Skeletal muscle tissue (tissue), 4 donors: Measurements from ENCODE around the gene MEIS1. TPM values are rescaled to one million over a fixed set of nuclear protein-coding genes. Genes with fewer than 3 reads are reported as not detected.
A peak's percentile ranks its signal among the peaks of the same experiment; 100 is the strongest.

Experiments used
- H3K27ac ChIP-seq: one replicate; pipeline ENCODE4 v1.7.0; 2013; ENCODE audit warnings: mild to moderate bottlenecking, low read depth, low read length, inconsistent platforms
- H3K27me3 ChIP-seq, 3 donors: one replicate each; pipeline ENCODE4 v1.7.0; 2013; ENCODE audit warnings: low read length in 3 of 3; ENCODE audit not compliant: control insufficient read depth in 3 of 3, insufficient read depth in 3 of 3
- H3K36me3 ChIP-seq, 3 donors: one replicate each; pipeline ENCODE4 v1.7.0; 2013; ENCODE audit warnings: low read length in 3 of 3; ENCODE audit not compliant: control insufficient read depth in 3 of 3, insufficient read depth in 3 of 3
- H3K4me1 ChIP-seq, 3 donors: one replicate each; pipeline ENCODE4 v1.7.0; 2013; ENCODE audit warnings: low read length in 3 of 3, mild to moderate bottlenecking in 3 of 3; ENCODE audit not compliant: control insufficient read depth in 3 of 3, insufficient read depth in 3 of 3
- H3K4me3 ChIP-seq, 3 donors: one replicate each; pipeline ENCODE4 v1.7.0; 2013; ENCODE audit warnings: low read length in 3 of 3
- H3K9ac ChIP-seq, 3 donors: one replicate each; pipeline ENCODE4 v1.7.0; 2013; ENCODE audit warnings: low read length in 3 of 3, mild to moderate bottlenecking in 3 of 3, moderate library complexity in 2 of 3, low read depth in 1 of 3
- H3K9me3 ChIP-seq, 3 donors: one replicate each; pipeline ENCODE4 v1.7.0; 2013; ENCODE audit warnings: low read length in 3 of 3; ENCODE audit not compliant: control insufficient read depth in 3 of 3
- total RNA-seq: library from RNA; depleted of rRNA; stranded (reverse); fragments of >200 nt; gene quantifications from one replicate; pipeline ENCODE4 v1.2.3, GENCODE V29; 2014
- donor health status: Osteomylitis.

The MEIS1 gene
- total RNA-seq, 1 donor from 2014 or later: 13.6 TPM

GRCh38 chr2:66545258-66545657, 110.3 kb downstream of the MEIS1 start:
- Histone ChIP-seq H3K27ac (no peak overlapping the region), H3K36me3 (peaks cover 0 to 6% (median 0%) of the 10 kb centered on the region in 3 donors), H3K9me3 (no peaks in the 10 kb centered on the region), H3K4me1 (no peaks in the 10 kb centered on the region), H3K9ac (no peak overlapping the region), H3K27me3 (no peaks in the 10 kb centered on the region), H3K4me3 (no peak overlapping the region)

GRCh38 chr2:66547118-66547517, 112.2 kb downstream of the MEIS1 start:
- Histone ChIP-seq H3K27ac (no peak overlapping the region), H3K27me3 (no peaks in the 10 kb centered on the region), H3K9me3 (no peaks in the 10 kb centered on the region), H3K4me1 (no peaks in the 10 kb centered on the region), H3K9ac (no peak overlapping the region), H3K4me3 (no peak overlapping the region), H3K36me3 (peaks cover 0 to 6% (median 0%) of the 10 kb centered on the region in 3 donors)

GRCh38 chr2:66547887-66548286, 113.0 kb downstream of the MEIS1 start:
- Histone ChIP-seq H3K9me3 (no peaks in the 10 kb centered on the region), H3K27ac (no peak overlapping the region), H3K4me3 (no peak overlapping the region)

GRCh38 chr2:66548422-66548821, 113.5 kb downstream of the MEIS1 start:
- H3K36me3 ChIP-seq: peaks cover 0 to 6% (median 0%) of the 10 kb centered on the region in 3 donors
- H3K4me3 ChIP-seq: no peak overlapping the region
- H3K4me1 ChIP-seq: no peaks in the 10 kb centered on the region
- no peak overlapping the region for H3K9ac ChIP-seq
- H3K27ac ChIP-seq: no peak overlapping the region
- H3K9me3 ChIP-seq: no peaks in the 10 kb centered on the region
- H3K27me3 ChIP-seq: no peaks in the 10 kb centered on the region

More at GRCh38 chr2:66547887-66548286, 113.0 kb downstream of the MEIS1 start:
- Histone ChIP-seq H3K9ac (no peak overlapping the region), H3K4me1 (no peaks in the 10 kb centered on the region), H3K27me3 (no peaks in the 10 kb centered on the region), H3K36me3 (peaks cover 0 to 6% (median 0%) of the 10 kb centered on the region in 3 donors)

GRCh38 chr2:66550826-66551225, 115.9 kb downstream of the MEIS1 start:
- Histone ChIP-seq H3K27ac (no peak overlapping the region), H3K9ac (no peak overlapping the region), H3K36me3 (peaks cover 0 to 6% (median 0%) of the 10 kb centered on the region in 3 donors), H3K4me1 (peaks cover 0 to 2% (median 0%) of the 10 kb centered on the region in 3 donors), H3K4me3 (no peak overlapping the region), H3K9me3 (no peaks in the 10 kb centered on the region), H3K27me3 (no peaks in the 10 kb centered on the region)

GRCh38 chr2:66553370-66553769, 118.4 kb downstream of the MEIS1 start:
- peaks cover 0 to 2% (median 0%) of the 10 kb centered on the region in 3 donors for H3K4me1 ChIP-seq
- no peak overlapping the region for H3K4me3 ChIP-seq
- H3K36me3 ChIP-seq: peaks cover 0 to 3% (median 0%) of the 10 kb centered on the region in 3 donors
- no peaks in the 10 kb centered on the region for H3K9me3 ChIP-seq
- no peak overlapping the region for H3K9ac ChIP-seq
- no peaks in the 10 kb centered on the region for H3K27me3 ChIP-seq
- H3K27ac ChIP-seq: no peak overlapping the region

- Histone ChIP-seq H3K27ac (no peak overlapping the region), H3K36me3 (no peaks in the 10 kb centered on the region), H3K4me1 (peaks cover 0 to 2% (median 0%) of the 10 kb centered on the region in 3 donors), H3K9me3 (no peaks in the 10 kb centered on the region), H3K9ac (peak overlapping the region in 2 of 3 donors; percentile 35 to 71), H3K4me3 (peak overlapping the region; percentile 10 to 72 (median 49)), H3K27me3 (no peaks in the 10 kb centered on the region)
Measured at GRCh38 chr2:66555091-66555490, 120.2 kb downstream of the MEIS1 start.

- Histone ChIP-seq H3K27ac (no peak overlapping the region), H3K4me1 (peaks cover 0 to 2% (median 0%) of the 10 kb centered on the region in 3 donors), H3K27me3 (no peaks in the 10 kb centered on the region), H3K4me3 (peak overlapping the region; percentile 10 to 72 (median 49)), H3K9ac (peak overlapping the region in 2 of 3 donors; percentile 35 to 71), H3K9me3 (no peaks in the 10 kb centered on the region), H3K36me3 (no peaks in the 10 kb centered on the region)
Measured at GRCh38 chr2:66555501-66556324, 120.8 kb downstream of the MEIS1 start.

GRCh38 chr2:66559672-66560071, 124.7 kb downstream of the MEIS1 start:
- no peak overlapping the region for H3K9ac ChIP-seq
- no peaks in the 10 kb centered on the region for H3K36me3 ChIP-seq
- no peak overlapping the region for H3K27ac ChIP-seq
- H3K4me3 ChIP-seq: no peak overlapping the region
- H3K9me3 ChIP-seq: no peaks in the 10 kb centered on the region
- no peaks in the 10 kb centered on the region for H3K27me3 ChIP-seq
- H3K4me1 ChIP-seq: peaks cover 0 to 2% (median 0%) of the 10 kb centered on the region in 3 donors

GRCh38 chr2:66560683-66561082, 125.8 kb downstream of the MEIS1 start:
- Histone ChIP-seq H3K27me3 (no peaks in the 10 kb centered on the region), H3K36me3 (no peaks in the 10 kb centered on the region), H3K4me1 (peaks cover 0 to 1% (median 0%) of the 10 kb centered on the region in 3 donors), H3K4me3 (no peak overlapping the region), H3K9ac (no peak overlapping the region), H3K9me3 (no peaks in the 10 kb centered on the region), H3K27ac (no peak overlapping the region)
